ENCODE measurements around the gene LIMCH1.

Gene LIMCH1

DNA sequence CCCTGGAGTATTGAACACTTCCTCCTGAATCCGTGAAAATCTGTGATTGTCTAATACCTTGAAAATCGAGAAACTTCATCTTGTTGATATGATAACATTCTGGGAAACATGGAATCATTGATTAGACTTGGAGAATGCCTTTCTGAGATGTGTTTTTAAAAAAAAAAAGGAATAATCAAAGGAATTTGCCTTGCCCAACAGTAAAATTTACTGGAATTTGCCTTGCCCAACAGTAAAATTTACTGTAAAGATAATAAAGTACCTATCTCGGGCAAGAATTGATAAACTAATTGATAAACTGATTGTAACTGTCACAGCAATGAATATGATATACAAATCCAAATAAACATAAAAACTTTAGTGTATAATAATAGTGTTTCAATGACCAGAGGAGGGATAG lies 165.8 kb downstream of the LIMCH1 start:
- TF ChIP-seq SIN3A (IDR thresholded peaks at IDR 0.05; ENCODE audit: borderline replicate concordance, insufficient read depth, low read length) (no peak), TAF1 (IDR thresholded peaks at IDR 0.05; ENCODE audit: borderline replicate concordance, insufficient read depth, low read length) (no peak), FOXP2 (optimal IDR thresholded peaks at IDR 0.05; ENCODE audit: borderline replicate concordance, extremely low read depth, extremely low read length, insufficient read depth) (no peak), POLR2AphosphoS5 (IDR thresholded peaks at IDR 0.05; ENCODE audit: low read depth, low read length) (no peak), REST (IDR thresholded peaks at IDR 0.05; ENCODE audit: insufficient read depth in 1 of 2, low read depth in 2 of 2, low read length in 2 of 2) (no peak)

DNA sequence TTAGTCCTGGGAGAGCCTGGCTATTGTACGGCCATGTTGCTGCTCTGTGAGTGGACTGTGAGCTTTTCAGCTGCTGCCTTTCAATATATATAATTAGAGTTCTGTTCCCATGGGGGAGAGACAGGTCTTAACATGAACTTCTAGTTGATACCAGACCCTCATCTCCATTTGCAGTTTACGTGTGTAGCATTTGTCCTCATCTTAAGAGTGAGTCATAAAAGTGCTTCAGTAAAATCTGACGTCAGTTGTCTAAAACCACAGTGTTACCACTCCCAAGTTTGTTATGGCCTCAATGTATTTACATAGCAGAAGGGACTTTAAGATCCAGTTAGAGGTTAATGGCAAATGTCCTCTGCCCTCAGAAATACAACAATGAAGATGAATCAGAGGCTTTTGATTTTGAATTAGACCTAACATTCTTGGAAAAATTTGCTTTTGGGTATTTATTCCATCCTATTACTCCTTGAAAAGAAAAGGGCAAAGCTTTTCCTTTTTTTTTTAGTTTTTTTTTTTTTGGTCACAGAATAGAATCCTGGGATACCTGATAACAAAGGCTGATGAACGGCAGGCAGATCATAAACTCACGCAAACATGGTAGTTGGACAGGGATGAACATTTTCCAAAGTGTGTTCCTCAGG lies 172.0 kb downstream of the LIMCH1 start:
- TF ChIP-seq TAF1 (IDR thresholded peaks at IDR 0.05; ENCODE audit: borderline replicate concordance, insufficient read depth, low read length) (no peak), POLR2AphosphoS5 (IDR thresholded peaks at IDR 0.05; ENCODE audit: low read depth, low read length) (no peak), REST (IDR thresholded peaks at IDR 0.05; ENCODE audit: insufficient read depth in 1 of 2, low read depth in 2 of 2, low read length in 2 of 2) (no peak), SIN3A (IDR thresholded peaks at IDR 0.05; ENCODE audit: borderline replicate concordance, insufficient read depth, low read length) (no peak), FOXP2 (optimal IDR thresholded peaks at IDR 0.05; ENCODE audit: borderline replicate concordance, extremely low read depth, extremely low read length, insufficient read depth) (no peak)

DNA sequence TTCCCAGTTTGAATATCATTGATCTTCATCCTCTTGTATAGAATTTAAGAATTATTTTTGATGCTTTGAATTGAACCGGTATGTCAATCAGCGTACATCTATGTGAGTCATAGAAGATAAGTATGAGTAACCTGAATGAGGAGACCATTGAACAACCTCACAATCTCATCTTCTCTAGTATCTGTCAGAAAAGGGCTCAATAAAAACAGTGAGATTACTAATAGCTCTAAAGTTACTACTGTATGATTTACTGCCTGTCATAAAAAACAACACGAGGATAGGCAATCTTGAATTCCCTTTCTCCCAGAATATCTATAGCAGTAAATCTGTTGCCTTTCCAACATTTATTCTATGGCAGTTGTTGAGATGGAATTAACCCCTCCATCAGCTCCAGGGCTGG lies 174.5 kb downstream of the LIMCH1 start:
- no peak for TF ChIP-seq POLR2AphosphoS5 (IDR thresholded peaks at IDR 0.05; ENCODE audit: low read depth, low read length)
- TF ChIP-seq SIN3A (IDR thresholded peaks at IDR 0.05; ENCODE audit: borderline replicate concordance, insufficient read depth, low read length): no peak
- no peak for TF ChIP-seq REST (IDR thresholded peaks at IDR 0.05; ENCODE audit: insufficient read depth in 1 of 2, low read depth in 2 of 2, low read length in 2 of 2)
- TF ChIP-seq FOXP2 (optimal IDR thresholded peaks at IDR 0.05; ENCODE audit: borderline replicate concordance, extremely low read depth, extremely low read length, insufficient read depth): no peak
- no peak for TF ChIP-seq TAF1 (IDR thresholded peaks at IDR 0.05; ENCODE audit: borderline replicate concordance, insufficient read depth, low read length)

DNA sequence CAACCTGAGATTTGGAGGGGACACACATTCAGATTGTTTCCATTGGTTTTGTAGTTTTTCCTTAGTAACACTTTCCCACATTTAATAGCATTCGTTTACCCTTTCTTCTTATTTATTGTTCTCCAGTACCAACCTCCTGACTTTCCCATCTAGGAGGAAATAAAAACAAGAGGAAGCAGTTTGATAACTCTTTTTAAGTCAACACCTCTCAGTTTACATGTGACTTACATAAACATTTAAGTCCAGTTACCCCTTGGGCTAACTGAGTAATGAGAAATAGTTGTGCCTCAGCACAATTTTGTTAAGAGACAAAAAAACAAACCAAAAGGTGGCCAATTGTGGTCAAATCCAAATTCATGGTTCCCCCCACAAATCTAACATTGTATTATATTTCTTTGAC lies 175.8 kb downstream of the LIMCH1 start:
- no peak for TF ChIP-seq FOXP2 (optimal IDR thresholded peaks at IDR 0.05; ENCODE audit: borderline replicate concordance, extremely low read depth, extremely low read length, insufficient read depth)
- TF ChIP-seq REST (IDR thresholded peaks at IDR 0.05; ENCODE audit: insufficient read depth in 1 of 2, low read depth in 2 of 2, low read length in 2 of 2): no peak

All from PFSK-1 (cell line).